Measurements from ENCODE around the gene NOX1.
"Not testable (repeated sequence)": the region's sequence is repeated elsewhere in the genome, so short reads cannot be mapped to it uniquely, and the experiment has no call there.

Gene NOX1

GRCh38 chrX:100852810-100853209 lies 21.3 kb downstream of the NOX1 start:
- Mint-ChIP-seq H3K36me3 (ENCODE audit: low read depth) (no peaks in the 10 kb centered on the region), H3K27ac (no peak overlapping the region), H3K9me3 (no peaks in the 10 kb centered on the region), H3K27me3 (peaks cover 17% of the 10 kb centered on the region), H3K4me1 (ENCODE audit: low read depth) (no peaks in the 10 kb centered on the region), H3K4me3 (no peak overlapping the region)
- DNase-seq = no peak

- H3K4me1 Mint-ChIP-seq (ENCODE audit: low read depth) = no peaks in the 10 kb centered on the region
- no peak overlapping the region for H3K4me3 Mint-ChIP-seq
- no peak overlapping the region for H3K27ac Mint-ChIP-seq
- no peak for DNase-seq
- no peaks in the 10 kb centered on the region for H3K36me3 Mint-ChIP-seq (ENCODE audit: low read depth)
- H3K27me3 Mint-ChIP-seq = peaks cover 29% of the 10 kb centered on the region
- no peaks in the 10 kb centered on the region for H3K9me3 Mint-ChIP-seq
Measured at GRCh38 chrX:100850317-100850716, 23.8 kb downstream of the NOX1 start.

- peaks cover 88% of the 10 kb centered on the region for H3K36me3 Mint-ChIP-seq (ENCODE audit: low read depth)
- no peak overlapping the region for H3K4me3 Mint-ChIP-seq
- peaks cover 39% of the 10 kb centered on the region for H3K4me1 Mint-ChIP-seq (ENCODE audit: low read depth)
- peaks cover 21% of the 10 kb centered on the region for H3K27me3 Mint-ChIP-seq
- H3K9me3 Mint-ChIP-seq = no peaks in the 10 kb centered on the region
- peak overlapping the region; percentile 97 for H3K27ac Mint-ChIP-seq
- DNase-seq = no peak
Measured at GRCh38 chrX:100831219-100831946, 42.8 kb downstream of the NOX1 start.

- Mint-ChIP-seq H3K27ac (peak overlapping the region; percentile 97), H3K4me1 (ENCODE audit: low read depth) (peaks cover 39% of the 10 kb centered on the region), H3K27me3 (peaks cover 21% of the 10 kb centered on the region), H3K36me3 (ENCODE audit: low read depth) (peaks cover 92% of the 10 kb centered on the region), H3K9me3 (no peaks in the 10 kb centered on the region), H3K4me3 (peak overlapping the region; percentile 72)
- DNase-seq = no peak
Measured at GRCh38 chrX:100830547-100830946, 43.6 kb downstream of the NOX1 start.

- DNase-seq = no peak
- H3K9me3 Mint-ChIP-seq = no peaks in the 10 kb centered on the region
- H3K4me1 Mint-ChIP-seq (ENCODE audit: low read depth) = peaks cover 39% of the 10 kb centered on the region
- H3K27ac Mint-ChIP-seq = peak overlapping the region; percentile 97
- peaks cover 21% of the 10 kb centered on the region for H3K27me3 Mint-ChIP-seq
- peaks cover 90% of the 10 kb centered on the region for H3K36me3 Mint-ChIP-seq (ENCODE audit: low read depth)
- H3K4me3 Mint-ChIP-seq = peak overlapping the region; percentile 72
Measured at GRCh38 chrX:100830143-100830542, 44.0 kb downstream of the NOX1 start.

- peak overlapping the region; percentile 72 for H3K4me3 Mint-ChIP-seq
- H3K27ac Mint-ChIP-seq = peak overlapping the region; percentile 97
- no peak for DNase-seq
- no peaks in the 10 kb centered on the region for H3K9me3 Mint-ChIP-seq
- peaks cover 39% of the 10 kb centered on the region for H3K4me1 Mint-ChIP-seq (ENCODE audit: low read depth)
- peaks cover 21% of the 10 kb centered on the region for H3K27me3 Mint-ChIP-seq
- peaks cover 90% of the 10 kb centered on the region for H3K36me3 Mint-ChIP-seq (ENCODE audit: low read depth)
Measured at GRCh38 chrX:100829730-100830129, 44.4 kb downstream of the NOX1 start.

- peak; percentile 84 for DNase-seq
- Mint-ChIP-seq H3K4me3 (peak within 1 kb of the TSS; percentile 82), H3K4me1 (ENCODE audit: low read depth) (peaks cover 13% of the 10 kb centered on the region), H3K9me3 (no peaks in the 10 kb centered on the region), H3K27ac (peak within 1 kb of the TSS; percentile 95), H3K27me3 (peaks cover 28% of the 10 kb centered on the region), H3K36me3 (ENCODE audit: low read depth) (peaks cover 43% of the 10 kb centered on the region)
Measured at GRCh38 chrX:100819837-100820666, 54.1 kb downstream of the NOX1 start, which contains the start of gene CSTF2. Gene CSTF2 (plus strand): TSS chrX:100820391. CDS start chrX:100820417, 26 bp downstream.

- peaks cover 38% of the 10 kb centered on the region for H3K36me3 Mint-ChIP-seq (ENCODE audit: low read depth)
- H3K9me3 Mint-ChIP-seq = no peaks in the 10 kb centered on the region
- H3K4me1 Mint-ChIP-seq (ENCODE audit: low read depth) = peaks cover 13% of the 10 kb centered on the region
- peak overlapping the region; percentile 95 for H3K27ac Mint-ChIP-seq
- peak overlapping the region; percentile 82 for H3K4me3 Mint-ChIP-seq
- no peak for DNase-seq
- peaks cover 32% of the 10 kb centered on the region for H3K27me3 Mint-ChIP-seq
Measured at GRCh38 chrX:100819534-100819836, 54.7 kb downstream of the NOX1 start.

- no peak for DNase-seq
- Mint-ChIP-seq H3K4me1 (ENCODE audit: low read depth) (peaks cover 12% of the 10 kb centered on the region), H3K4me3 (no peak overlapping the region), H3K27me3 (peaks cover 49% of the 10 kb centered on the region), H3K9me3 (no peaks in the 10 kb centered on the region), H3K36me3 (ENCODE audit: low read depth) (peaks cover 20% of the 10 kb centered on the region), H3K27ac (no peak overlapping the region)
Measured at GRCh38 chrX:100817340-100817739, 56.8 kb downstream of the NOX1 start.

- no peak for DNase-seq
- peaks cover 78% of the 10 kb centered on the region for H3K27me3 Mint-ChIP-seq
- H3K9me3 Mint-ChIP-seq = no peaks in the 10 kb centered on the region
- H3K4me1 Mint-ChIP-seq (ENCODE audit: low read depth) = no peaks in the 10 kb centered on the region
- H3K36me3 Mint-ChIP-seq (ENCODE audit: low read depth) = no peaks in the 10 kb centered on the region
- no peak overlapping the region for H3K4me3 Mint-ChIP-seq
- no peak overlapping the region for H3K27ac Mint-ChIP-seq
Measured at GRCh38 chrX:100812216-100813158, 61.7 kb downstream of the NOX1 start.

GRCh38 chrX:100808265-100808664 lies 65.9 kb downstream of the NOX1 start:
- not testable (repeated sequence) for H3K27ac Mint-ChIP-seq; H3K36me3 Mint-ChIP-seq (ENCODE audit: low read depth); H3K4me3 Mint-ChIP-seq; DNase-seq; H3K4me1 Mint-ChIP-seq (ENCODE audit: low read depth); H3K9me3 Mint-ChIP-seq
- peaks cover 76% of the 10 kb centered on the region for H3K27me3 Mint-ChIP-seq

- Mint-ChIP-seq H3K27ac (no peak overlapping the region), H3K27me3 (peaks cover 70% of the 10 kb centered on the region), H3K9me3 (peaks cover 6% of the 10 kb centered on the region), H3K36me3 (ENCODE audit: low read depth) (no peaks in the 10 kb centered on the region), H3K4me3 (no peak overlapping the region), H3K4me1 (ENCODE audit: low read depth) (no peaks in the 10 kb centered on the region)
- no peak for DNase-seq
Measured at GRCh38 chrX:100804780-100805179, 69.4 kb downstream of the NOX1 start.

GRCh38 chrX:100802843-100803242 lies 71.3 kb downstream of the NOX1 start:
- Mint-ChIP-seq H3K4me3 (no peak overlapping the region), H3K9me3 (peaks cover 6% of the 10 kb centered on the region), H3K27me3 (peaks cover 56% of the 10 kb centered on the region), H3K4me1 (ENCODE audit: low read depth) (no peaks in the 10 kb centered on the region), H3K27ac (no peak overlapping the region), H3K36me3 (ENCODE audit: low read depth) (no peaks in the 10 kb centered on the region)
- DNase-seq = no peak

GRCh38 chrX:100798484-100799214 lies 75.5 kb downstream of the NOX1 start:
- H3K27me3 Mint-ChIP-seq = peaks cover 37% of the 10 kb centered on the region
- no peak overlapping the region for H3K27ac Mint-ChIP-seq
- no peak overlapping the region for H3K4me3 Mint-ChIP-seq
- no peaks in the 10 kb centered on the region for H3K9me3 Mint-ChIP-seq
- H3K4me1 Mint-ChIP-seq (ENCODE audit: low read depth) = no peaks in the 10 kb centered on the region
- DNase-seq = no peak
- no peaks in the 10 kb centered on the region for H3K36me3 Mint-ChIP-seq (ENCODE audit: low read depth)
